ENCODE results near the gene UNC13D.
"Not testable (repeated sequence)": the region's sequence is repeated elsewhere in the genome, so short reads cannot be mapped to it uniquely, and the experiment has no call there.

The UNC13D gene

GRCh38 chr17:75814021-75814395 lies 30.2 kb downstream of the UNC13D start:
- peaks cover 0 to 4% of the 10 kb centered on the region in 2 donors for H3K4me1 ChIP-seq (ENCODE audit: control insufficient read depth in 1 of 2, insufficient read depth in 2 of 2, low read length in 2 of 2)
- no peaks in the 10 kb centered on the region for H3K27me3 ChIP-seq (ENCODE audit: low read depth, low read length)
- H3K27ac ChIP-seq (ENCODE audit: low read length), result no peak overlapping the region
- H3K4me3 ChIP-seq (ENCODE audit: low read depth in 1 of 2, low read length in 2 of 2), result no peak overlapping the region
- peaks cover 47 to 85% of the 10 kb centered on the region in 2 donors for H3K36me3 ChIP-seq (ENCODE audit: control insufficient read depth in 1 of 2, insufficient read depth in 2 of 2, low read length in 2 of 2)
- H3K9me3 ChIP-seq (ENCODE audit: control insufficient read depth in 1 of 2, low read length in 2 of 2), result no peaks in the 10 kb centered on the region

- H3K36me3 ChIP-seq (ENCODE audit: control insufficient read depth in 1 of 2, insufficient read depth in 2 of 2, low read length in 2 of 2), result peaks cover 40 to 79% of the 10 kb centered on the region in 2 donors
- no peaks in the 10 kb centered on the region for H3K27me3 ChIP-seq (ENCODE audit: low read depth, low read length)
- H3K9me3 ChIP-seq (ENCODE audit: control insufficient read depth in 1 of 2, low read length in 2 of 2), result no peaks in the 10 kb centered on the region
- peaks cover 0 to 4% of the 10 kb centered on the region in 2 donors for H3K4me1 ChIP-seq (ENCODE audit: control insufficient read depth in 1 of 2, insufficient read depth in 2 of 2, low read length in 2 of 2)
- no peak overlapping the region for H3K27ac ChIP-seq (ENCODE audit: low read length)
- no peak overlapping the region for H3K4me3 ChIP-seq (ENCODE audit: low read depth in 1 of 2, low read length in 2 of 2)
These were observed 30.9 kb downstream of the UNC13D start for GRCh38 chr17:75813081-75814020.

GRCh38 chr17:75812096-75813013 lies 31.8 kb downstream of the UNC13D start:
- peaks cover 0 to 4% of the 10 kb centered on the region in 2 donors for H3K4me1 ChIP-seq (ENCODE audit: control insufficient read depth in 1 of 2, insufficient read depth in 2 of 2, low read length in 2 of 2)
- H3K9me3 ChIP-seq (ENCODE audit: control insufficient read depth in 1 of 2, low read length in 2 of 2), result no peaks in the 10 kb centered on the region
- H3K36me3 ChIP-seq (ENCODE audit: control insufficient read depth in 1 of 2, insufficient read depth in 2 of 2, low read length in 2 of 2), result peaks cover 35 to 69% of the 10 kb centered on the region in 2 donors
- no peak overlapping the region for H3K4me3 ChIP-seq (ENCODE audit: low read depth in 1 of 2, low read length in 2 of 2)
- H3K27me3 ChIP-seq (ENCODE audit: low read depth, low read length), result no peaks in the 10 kb centered on the region
- no peak overlapping the region for H3K27ac ChIP-seq (ENCODE audit: low read length)

- Histone ChIP-seq H3K27me3 (ENCODE audit: low read depth, low read length) (no peaks in the 10 kb centered on the region), H3K36me3 (ENCODE audit: control insufficient read depth in 1 of 2, insufficient read depth in 2 of 2, low read length in 2 of 2) (peaks cover 32 to 57% of the 10 kb centered on the region in 2 donors), H3K4me3 (ENCODE audit: low read depth in 1 of 2, low read length in 2 of 2) (no peak overlapping the region), H3K9me3 (ENCODE audit: control insufficient read depth in 1 of 2, low read length in 2 of 2) (no peaks in the 10 kb centered on the region), H3K27ac (ENCODE audit: low read length) (no peak overlapping the region), H3K4me1 (ENCODE audit: control insufficient read depth in 1 of 2, insufficient read depth in 2 of 2, low read length in 2 of 2) (peaks cover 0 to 4% of the 10 kb centered on the region in 2 donors)
These were observed 33.0 kb downstream of the UNC13D start for GRCh38 chr17:75811174-75811573.

- H3K9me3 ChIP-seq (ENCODE audit: control insufficient read depth in 1 of 2, low read length in 2 of 2), result not testable (repeated sequence)
These were observed 33.4 kb downstream of the UNC13D start for GRCh38 chr17:75810756-75811155.

GRCh38 chr17:75810216-75810615 lies 34.0 kb downstream of the UNC13D start:
- Histone ChIP-seq H3K4me3 (ENCODE audit: low read depth in 1 of 2, low read length in 2 of 2) (no peak overlapping the region), H3K36me3 (ENCODE audit: control insufficient read depth in 1 of 2, insufficient read depth in 2 of 2, low read length in 2 of 2) (peaks cover 32 to 51% of the 10 kb centered on the region in 2 donors), H3K4me1 (ENCODE audit: control insufficient read depth in 1 of 2, insufficient read depth in 2 of 2, low read length in 2 of 2) (peaks cover 0 to 4% of the 10 kb centered on the region in 2 donors), H3K27ac (ENCODE audit: low read length) (no peak overlapping the region), H3K27me3 (ENCODE audit: low read depth, low read length) (no peaks in the 10 kb centered on the region), H3K9me3 (ENCODE audit: control insufficient read depth in 1 of 2, low read length in 2 of 2) (no peaks in the 10 kb centered on the region)

More at GRCh38 chr17:75810756-75811155, 33.4 kb downstream of the UNC13D start:
- not testable (repeated sequence) for H3K27ac ChIP-seq (ENCODE audit: low read length); H3K4me1 ChIP-seq (ENCODE audit: control insufficient read depth in 1 of 2, insufficient read depth in 2 of 2, low read length in 2 of 2); H3K27me3 ChIP-seq (ENCODE audit: low read depth, low read length); H3K4me3 ChIP-seq (ENCODE audit: low read depth in 1 of 2, low read length in 2 of 2)
- peaks cover 32 to 54% of the 10 kb centered on the region in 2 donors for H3K36me3 ChIP-seq (ENCODE audit: control insufficient read depth in 1 of 2, insufficient read depth in 2 of 2, low read length in 2 of 2)

GRCh38 chr17:75809631-75810111 lies 34.5 kb downstream of the UNC13D start:
- H3K9me3 ChIP-seq (ENCODE audit: control insufficient read depth in 1 of 2, low read length in 2 of 2), result no peaks in the 10 kb centered on the region
- peaks cover 30 to 46% of the 10 kb centered on the region in 2 donors for H3K36me3 ChIP-seq (ENCODE audit: control insufficient read depth in 1 of 2, insufficient read depth in 2 of 2, low read length in 2 of 2)
- H3K4me3 ChIP-seq (ENCODE audit: low read depth in 1 of 2, low read length in 2 of 2), result no peak overlapping the region
- peaks cover 0 to 4% of the 10 kb centered on the region in 2 donors for H3K4me1 ChIP-seq (ENCODE audit: control insufficient read depth in 1 of 2, insufficient read depth in 2 of 2, low read length in 2 of 2)
- H3K27ac ChIP-seq (ENCODE audit: low read length), result peak overlapping the region; percentile 20
- H3K27me3 ChIP-seq (ENCODE audit: low read depth, low read length), result no peaks in the 10 kb centered on the region

- peaks cover 28 to 41% of the 10 kb centered on the region in 2 donors for H3K36me3 ChIP-seq (ENCODE audit: control insufficient read depth in 1 of 2, insufficient read depth in 2 of 2, low read length in 2 of 2)
- no peak overlapping the region for H3K4me3 ChIP-seq (ENCODE audit: low read depth in 1 of 2, low read length in 2 of 2)
- no peaks in the 10 kb centered on the region for H3K9me3 ChIP-seq (ENCODE audit: control insufficient read depth in 1 of 2, low read length in 2 of 2)
- H3K27ac ChIP-seq (ENCODE audit: low read length), result peak overlapping the region; percentile 35
- H3K4me1 ChIP-seq (ENCODE audit: control insufficient read depth in 1 of 2, insufficient read depth in 2 of 2, low read length in 2 of 2), result peaks cover 0 to 4% of the 10 kb centered on the region in 2 donors
- H3K27me3 ChIP-seq (ENCODE audit: low read depth, low read length), result no peaks in the 10 kb centered on the region
These were observed 35.1 kb downstream of the UNC13D start for GRCh38 chr17:75808905-75809621.

- H3K27ac ChIP-seq (ENCODE audit: low read length), result peak overlapping the region; percentile 35
- no peak overlapping the region for H3K4me3 ChIP-seq (ENCODE audit: low read depth in 1 of 2, low read length in 2 of 2)
- no peaks in the 10 kb centered on the region for H3K27me3 ChIP-seq (ENCODE audit: low read depth, low read length)
- H3K4me1 ChIP-seq (ENCODE audit: control insufficient read depth in 1 of 2, insufficient read depth in 2 of 2, low read length in 2 of 2), result peaks cover 0 to 4% of the 10 kb centered on the region in 2 donors
- no peaks in the 10 kb centered on the region for H3K9me3 ChIP-seq (ENCODE audit: control insufficient read depth in 1 of 2, low read length in 2 of 2)
- H3K36me3 ChIP-seq (ENCODE audit: control insufficient read depth in 1 of 2, insufficient read depth in 2 of 2, low read length in 2 of 2), result peaks cover 25 to 36% of the 10 kb centered on the region in 2 donors
These were observed 35.7 kb downstream of the UNC13D start for GRCh38 chr17:75808549-75808904.

- peaks cover 0 to 4% of the 10 kb centered on the region in 2 donors for H3K4me1 ChIP-seq (ENCODE audit: control insufficient read depth in 1 of 2, insufficient read depth in 2 of 2, low read length in 2 of 2)
- H3K4me3 ChIP-seq (ENCODE audit: low read depth in 1 of 2, low read length in 2 of 2), result no peak overlapping the region
- no peaks in the 10 kb centered on the region for H3K27me3 ChIP-seq (ENCODE audit: low read depth, low read length)
- peak overlapping the region; percentile 35 for H3K27ac ChIP-seq (ENCODE audit: low read length)
- no peaks in the 10 kb centered on the region for H3K9me3 ChIP-seq (ENCODE audit: control insufficient read depth in 1 of 2, low read length in 2 of 2)
- peaks cover 18 to 29% of the 10 kb centered on the region in 2 donors for H3K36me3 ChIP-seq (ENCODE audit: control insufficient read depth in 1 of 2, insufficient read depth in 2 of 2, low read length in 2 of 2)
These were observed 36.3 kb downstream of the UNC13D start for GRCh38 chr17:75807861-75808260.
